UCSD-AML1 (cell line): Measurements from ENCODE around the gene EEF1A1.
"Not testable (repeated sequence)": the region's sequence is repeated elsewhere in the genome, so short reads cannot be mapped to it uniquely, and the experiment has no call there.

Experiments
- DNase-seq: peaks from one replicate; lab custom pipeline; 2025; ENCODE audit not compliant: unreplicated experiment; lab: John Stamatoyannopoulos, UW

The EEF1A1 gene

GRCh38 chr6:73506246-73506645 lies 14.6 kb downstream of the EEF1A1 start:
- no peak for DNase-seq

GRCh38 chr6:73505705-73506104 lies 15.1 kb downstream of the EEF1A1 start:
- not testable (repeated sequence) for DNase-seq

- no peak for DNase-seq
Measured at GRCh38 chr6:73505142-73505541, 15.7 kb downstream of the EEF1A1 start.

- DNase-seq, result no peak
Measured at GRCh38 chr6:73504160-73504559, 16.7 kb downstream of the EEF1A1 start.

GRCh38 chr6:73503027-73503772 lies 17.6 kb downstream of the EEF1A1 start:
- no peak for DNase-seq

GRCh38 chr6:73497915-73498314 lies 22.9 kb downstream of the EEF1A1 start:
- DNase-seq, result no peak

- DNase-seq, result no peak
Measured at GRCh38 chr6:73491377-73491776, 29.5 kb downstream of the EEF1A1 start.

- DNase-seq, result no peak
Measured at GRCh38 chr6:73487473-73487872, 33.4 kb downstream of the EEF1A1 start.

- no peak for DNase-seq
Measured at GRCh38 chr6:73484438-73484837, 36.4 kb downstream of the EEF1A1 start.

- DNase-seq, result no peak
Measured at GRCh38 chr6:73481969-73482368, 38.9 kb downstream of the EEF1A1 start.

GRCh38 chr6:73477407-73477806 lies 43.4 kb downstream of the EEF1A1 start:
- DNase-seq, result no peak

- DNase-seq, result no peak
Measured at GRCh38 chr6:73476723-73477122, 44.1 kb downstream of the EEF1A1 start.

GRCh38 chr6:73471686-73472290 lies 49.0 kb downstream of the EEF1A1 start:
- no peak for DNase-seq
